AG20443 (cell line): ENCODE data around the gene COPS3.
"Not testable (repeated sequence)": the region's sequence is repeated elsewhere in the genome, so short reads cannot be mapped to it uniquely, and the experiment has no call there.

Experiments used
- DNase-seq: peaks from one replicate; pipeline ENCODE4 v3.0.0; 2012; ENCODE audit warnings: low spot score, mixed read lengths

Gene COPS3

DNA sequence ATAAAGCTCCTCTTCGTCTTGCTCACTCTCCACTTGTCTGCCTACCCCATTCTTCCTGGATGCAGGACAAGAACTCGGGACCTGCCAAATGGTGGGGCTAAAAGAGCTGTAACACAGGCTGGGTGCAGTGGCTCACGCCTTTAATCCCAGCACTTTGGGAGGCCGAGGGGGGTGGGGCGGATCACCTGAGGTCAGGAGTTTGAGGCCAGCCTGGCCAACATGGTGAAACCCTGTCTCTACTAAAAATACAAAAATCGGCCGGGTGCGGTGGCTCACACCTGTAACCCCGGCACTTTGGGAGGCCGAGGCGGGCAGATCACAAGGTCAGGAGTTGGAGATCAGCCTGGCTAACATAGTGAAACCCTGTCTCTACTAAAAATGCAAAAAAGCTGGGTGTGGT lies 20.6 kb upstream of the COPS3 start:
- not testable (repeated sequence) for DNase-seq

DNA sequence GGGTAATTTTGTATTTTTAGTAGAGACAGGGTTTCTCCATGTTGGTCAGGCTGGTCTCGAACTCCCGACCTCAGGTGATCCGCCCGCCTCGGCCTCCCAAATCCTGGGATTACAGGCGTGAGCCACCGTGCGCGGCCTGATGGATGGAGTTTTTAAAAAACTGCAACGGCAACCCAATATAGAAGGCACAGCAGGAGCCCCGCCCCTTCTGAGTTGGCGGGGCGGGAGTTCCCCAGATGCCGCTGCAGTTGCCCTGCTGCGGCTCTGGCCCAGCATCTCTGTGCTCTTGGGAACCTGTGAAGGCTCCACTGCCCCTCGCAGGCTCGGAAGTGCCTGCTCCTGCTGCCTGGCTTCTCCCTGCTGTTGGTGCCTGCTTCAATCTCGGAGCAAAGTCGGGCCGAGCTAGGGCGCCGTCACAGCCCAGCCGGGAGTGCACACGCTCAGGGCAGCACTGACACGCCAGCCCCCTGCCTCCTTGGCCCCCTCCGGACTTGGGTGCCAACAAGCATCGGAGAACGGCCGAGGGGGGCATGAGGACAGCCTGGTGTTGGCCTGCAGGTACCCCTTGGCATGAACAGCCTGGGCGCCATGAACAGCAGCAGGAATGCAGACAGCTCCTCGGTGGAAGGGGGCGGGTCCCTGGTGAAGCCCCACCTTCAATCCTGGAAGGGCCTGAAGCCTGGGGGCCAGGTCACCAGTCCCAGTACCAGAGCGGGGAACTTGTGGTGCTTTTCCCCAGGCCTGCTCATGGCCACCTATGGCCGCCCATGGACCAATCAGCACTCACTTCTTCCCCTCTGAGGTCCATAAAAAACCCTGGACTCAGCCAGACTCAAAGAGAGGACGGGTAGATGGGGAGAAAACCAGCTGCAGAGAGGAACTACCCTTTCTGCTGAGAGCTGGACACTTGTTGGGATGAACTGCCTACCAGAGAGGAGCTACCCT lies 19.9 kb upstream of the COPS3 start:
- peak; percentile 71 for DNase-seq

DNA sequence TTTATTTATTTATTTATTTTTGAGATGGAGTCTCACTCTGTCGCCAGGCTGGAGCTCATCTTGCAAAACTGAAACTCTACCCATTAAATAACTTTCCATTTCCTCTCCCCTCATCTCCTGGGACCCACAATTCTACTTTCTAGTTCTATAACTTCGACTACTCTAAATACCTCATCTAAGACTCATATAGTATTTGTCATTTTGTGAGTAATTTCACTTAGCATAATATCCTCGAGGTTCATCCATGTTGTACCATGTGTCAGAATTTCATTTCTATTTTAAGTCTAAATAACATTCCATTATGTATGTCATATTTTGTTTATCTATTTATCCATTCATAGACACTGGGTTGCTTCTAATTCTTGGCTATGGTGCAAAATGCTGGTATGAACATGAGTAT lies 17.1 kb upstream of the COPS3 start:
- DNase-seq, result no peak

DNA sequence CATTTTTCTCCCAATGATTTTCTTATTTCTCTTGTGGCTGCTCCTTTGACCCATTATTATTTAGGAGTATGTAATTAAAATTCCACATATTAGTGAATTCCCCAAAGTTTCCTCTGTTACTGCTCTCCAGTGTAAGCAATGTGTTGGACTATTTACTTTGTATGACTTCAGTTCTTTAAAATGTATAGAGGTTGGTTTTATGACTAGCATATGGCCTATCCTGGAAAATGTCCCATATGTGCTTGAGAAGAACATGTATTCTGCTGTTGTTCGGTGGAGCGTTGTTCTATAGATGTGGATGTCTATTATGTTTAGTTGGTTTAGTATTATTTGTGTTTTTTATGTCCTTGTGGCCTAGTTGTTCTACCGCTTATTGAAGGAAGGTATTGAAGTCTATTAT lies 16.2 kb upstream of the COPS3 start:
- DNase-seq, result no peak

DNA sequence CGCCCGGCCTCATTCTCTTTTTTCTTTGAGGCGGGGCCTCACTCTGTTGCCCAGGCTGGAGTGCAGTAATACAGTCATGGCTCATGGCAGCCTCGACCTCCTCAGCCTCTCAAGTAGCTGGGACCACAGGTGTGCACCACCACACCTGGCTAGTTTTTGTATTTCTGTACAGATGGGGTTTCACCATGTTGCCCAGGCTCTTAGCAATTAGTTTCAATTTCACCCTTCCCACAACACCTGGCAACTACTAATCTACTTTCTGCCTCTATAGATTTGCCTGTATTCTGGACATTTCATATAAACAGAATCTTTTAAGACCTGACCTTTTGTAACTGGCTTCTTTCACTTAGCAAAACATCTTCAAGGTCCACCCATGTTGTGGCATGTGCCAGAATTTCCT lies 14.1 kb upstream of the COPS3 start:
- DNase-seq, result no peak

DNA sequence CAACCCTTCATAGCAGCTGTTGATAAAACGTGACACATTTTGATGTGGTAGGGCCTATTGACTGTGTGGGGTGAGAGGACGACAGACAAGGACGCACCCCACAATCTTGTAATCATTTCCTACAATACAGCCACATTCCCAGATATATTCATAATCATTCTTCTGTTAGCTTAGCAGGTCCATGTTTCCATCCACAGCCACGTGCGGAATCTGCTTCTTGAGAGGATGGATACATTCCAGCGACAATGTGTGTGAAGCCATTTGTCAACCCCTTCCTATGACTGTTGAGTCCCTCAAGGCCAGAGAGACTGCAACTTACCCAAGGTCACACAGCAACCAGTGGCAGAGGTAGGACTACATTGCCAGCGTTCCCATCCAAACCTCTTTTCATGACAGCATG lies 8.7 kb upstream of the COPS3 start:
- no peak for DNase-seq

DNA sequence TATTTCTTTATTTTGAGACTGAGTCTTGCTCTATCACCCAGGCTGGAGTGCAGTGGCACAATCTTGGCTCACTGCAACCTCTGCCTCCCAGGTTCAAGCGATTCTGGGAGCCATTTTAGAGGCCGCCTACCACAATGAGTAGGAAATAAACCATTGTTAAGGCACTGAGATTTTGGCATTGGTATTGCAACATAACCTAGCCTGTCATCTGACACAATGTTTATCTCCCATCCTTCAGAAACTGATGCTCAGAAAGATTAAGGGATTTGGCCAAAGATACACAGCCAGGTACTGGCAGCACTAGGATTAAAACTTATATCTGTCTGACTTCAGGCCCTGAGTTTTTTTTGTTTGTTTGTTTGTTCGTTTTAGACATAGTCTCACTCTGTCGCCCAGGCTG lies 8.0 kb upstream of the COPS3 start:
- DNase-seq, result no peak

DNA sequence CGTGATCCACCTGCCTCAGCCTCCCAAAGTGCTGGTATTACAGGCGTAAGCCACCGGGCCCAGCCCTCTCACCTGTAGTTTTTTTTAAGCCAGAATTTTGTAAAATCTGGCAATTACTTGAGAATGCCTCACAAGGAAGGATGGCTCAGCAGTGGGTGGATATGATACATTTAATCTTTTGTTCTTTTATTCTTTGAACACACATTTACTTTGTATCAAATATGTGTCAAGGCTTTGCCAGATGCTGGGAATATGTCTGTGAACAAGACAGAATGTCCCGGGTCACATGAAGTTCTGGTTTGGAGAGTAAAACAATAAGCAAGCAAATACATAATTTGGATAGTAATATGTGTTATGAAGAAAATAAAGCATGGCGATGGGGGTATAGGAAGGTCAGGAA lies 4.9 kb upstream of the COPS3 start:
- DNase-seq, result no peak

DNA sequence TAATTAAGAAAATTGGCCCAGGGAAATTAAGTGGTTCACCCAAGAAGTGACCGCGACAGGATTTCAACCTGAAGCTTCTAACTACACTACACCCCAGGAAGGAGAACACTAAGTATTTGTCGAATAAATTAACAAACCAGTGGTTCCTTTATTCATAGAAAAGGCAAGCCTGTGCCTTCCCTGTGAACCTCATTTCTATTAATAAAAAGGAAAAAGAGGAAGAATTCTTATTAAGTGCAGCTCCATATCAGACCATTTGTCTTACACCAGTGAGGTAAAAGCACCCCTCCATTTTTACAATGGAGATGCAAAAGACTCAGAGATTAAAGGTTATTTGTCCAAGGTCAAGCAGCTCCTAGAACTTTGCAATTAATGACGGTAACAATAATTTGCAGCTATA lies 1.7 kb downstream of the COPS3 start:
- no peak for DNase-seq

DNA sequence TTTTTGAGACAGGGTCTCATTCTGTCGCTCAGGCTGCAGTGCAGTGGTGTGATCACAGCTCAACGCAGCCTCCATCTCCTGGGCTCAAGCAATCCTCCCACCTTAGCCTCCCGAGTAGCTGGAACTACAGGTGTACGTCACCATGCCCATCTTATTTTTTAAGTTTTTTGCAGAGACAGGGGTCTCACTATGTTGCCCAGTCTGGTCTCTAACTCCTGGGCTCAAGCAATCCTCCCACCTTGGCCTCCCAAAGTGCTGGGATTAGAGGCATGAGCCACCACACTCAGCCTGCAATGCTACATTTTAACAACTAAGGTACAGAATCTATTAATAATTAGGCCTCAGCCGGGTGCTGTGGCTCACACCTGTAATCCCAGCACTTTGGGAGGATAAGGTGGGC lies 3.6 kb downstream of the COPS3 start:
- DNase-seq, result not testable (repeated sequence)

DNA sequence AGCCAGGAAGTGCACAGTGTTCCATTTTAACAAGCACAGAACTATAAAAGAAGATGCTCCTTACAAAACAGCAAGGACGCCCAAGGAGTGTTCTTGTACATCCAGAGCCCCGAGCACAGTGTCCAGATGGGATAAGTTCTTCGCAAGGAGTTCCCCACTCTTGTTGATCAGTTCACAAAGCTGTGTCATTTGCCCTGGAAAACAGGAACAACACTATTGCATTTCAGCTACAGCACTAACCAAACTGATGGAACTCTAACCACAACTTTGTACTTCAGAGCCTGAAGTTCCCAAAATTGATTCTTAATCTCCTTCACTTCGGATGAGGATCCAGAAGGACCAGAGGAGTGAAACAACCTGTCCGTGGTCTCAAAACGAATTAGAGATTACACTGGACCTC lies 5.1 kb downstream of the COPS3 start:
- no peak for DNase-seq

DNA sequence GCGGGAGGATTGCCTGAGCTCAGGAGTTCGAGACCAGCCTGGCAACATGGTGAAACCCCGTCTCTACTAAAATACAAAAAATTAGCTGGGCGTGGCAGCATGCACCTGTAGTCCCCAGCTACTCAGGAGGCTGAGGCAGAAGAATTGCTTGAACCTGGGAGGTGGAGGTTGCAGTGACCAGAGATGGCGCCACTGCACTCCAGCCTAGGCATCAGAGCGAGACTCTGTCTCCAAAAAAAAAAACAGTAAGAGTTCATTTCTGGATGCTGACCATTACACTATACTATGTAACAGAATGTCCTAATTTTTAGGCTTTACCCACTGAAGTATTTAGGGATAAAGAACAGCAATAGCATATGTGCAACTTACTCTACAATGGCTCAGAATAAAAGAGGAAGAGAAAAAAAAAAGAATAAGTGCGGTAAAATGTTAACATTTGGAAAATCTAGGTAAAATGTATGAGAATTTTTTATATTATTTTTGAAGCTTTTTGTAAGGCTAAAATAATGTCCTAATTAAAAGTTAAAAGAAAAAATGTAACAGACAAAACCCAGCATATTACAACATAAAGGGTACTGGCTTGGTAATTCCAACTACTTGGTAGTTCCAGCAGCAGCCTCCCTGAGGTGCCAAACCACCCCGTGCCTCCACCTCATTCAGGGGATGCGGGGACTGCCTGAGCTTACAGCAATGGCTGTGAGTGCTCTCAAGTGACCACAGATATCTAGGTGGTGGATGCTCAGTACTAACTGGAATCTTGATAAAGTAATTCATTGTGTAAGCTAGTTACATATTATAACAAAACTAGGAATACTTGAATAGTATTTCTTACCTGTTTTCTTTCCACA lies 10.9 kb downstream of the COPS3 start:
- DNase-seq, result no peak

DNA sequence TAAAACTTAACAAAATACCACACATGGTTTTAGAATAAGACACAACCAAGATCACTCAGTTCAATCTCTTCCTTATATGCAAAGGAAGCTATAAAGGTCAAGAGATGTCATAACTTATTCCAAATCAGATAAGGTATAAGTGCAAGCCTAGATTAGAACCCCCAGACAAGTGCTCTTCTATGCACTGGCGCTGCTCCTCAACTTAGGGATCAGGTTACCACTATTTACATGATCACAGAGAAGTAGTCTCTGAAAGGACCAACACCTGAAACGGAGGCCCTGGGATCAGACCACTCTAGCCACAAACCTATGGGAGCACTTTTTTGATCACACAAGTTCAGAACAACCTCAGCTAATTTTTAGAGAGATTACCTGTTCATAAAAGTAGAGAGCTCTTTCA lies 16.6 kb downstream of the COPS3 start:
- no peak for DNase-seq

DNA sequence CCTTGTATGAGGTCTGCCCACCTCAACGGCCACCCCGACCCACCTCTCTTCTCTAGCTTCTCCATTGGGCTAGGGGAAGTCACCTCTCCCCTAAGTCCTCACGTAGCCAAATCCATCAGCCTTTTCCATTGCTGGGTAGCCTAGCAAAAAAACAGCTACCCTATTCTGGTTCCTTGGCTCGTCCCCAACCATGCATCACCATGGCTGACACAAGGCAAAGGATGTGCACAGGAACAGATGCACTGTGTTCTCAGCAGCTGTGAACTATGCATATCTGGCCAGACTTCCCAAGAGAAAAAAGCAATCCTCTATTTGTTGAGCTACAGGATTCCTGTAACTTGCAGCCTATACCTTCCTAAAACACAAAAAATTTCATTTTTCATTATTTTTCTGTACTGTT lies 22.0 kb downstream of the COPS3 start:
- no peak for DNase-seq

DNA sequence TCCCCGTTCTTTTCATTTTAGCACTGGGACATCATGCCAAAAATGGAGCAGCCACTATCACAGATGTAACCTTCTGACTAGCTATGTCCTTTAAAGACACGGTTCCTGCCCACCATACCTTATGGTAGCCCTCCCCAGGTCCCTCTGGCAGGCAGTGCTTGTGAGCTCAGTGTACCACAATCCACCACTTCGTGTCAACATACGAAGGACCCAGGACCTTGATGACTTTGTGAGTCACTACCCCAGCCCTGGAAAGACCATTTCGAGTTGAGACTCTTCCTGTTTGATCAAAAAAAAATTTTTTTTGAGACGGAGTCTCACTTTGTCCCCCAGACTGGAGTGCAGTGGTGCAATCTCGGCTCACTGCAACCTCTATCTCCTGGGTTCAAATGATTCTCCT lies 23.0 kb downstream of the COPS3 start:
- no peak for DNase-seq

DNA sequence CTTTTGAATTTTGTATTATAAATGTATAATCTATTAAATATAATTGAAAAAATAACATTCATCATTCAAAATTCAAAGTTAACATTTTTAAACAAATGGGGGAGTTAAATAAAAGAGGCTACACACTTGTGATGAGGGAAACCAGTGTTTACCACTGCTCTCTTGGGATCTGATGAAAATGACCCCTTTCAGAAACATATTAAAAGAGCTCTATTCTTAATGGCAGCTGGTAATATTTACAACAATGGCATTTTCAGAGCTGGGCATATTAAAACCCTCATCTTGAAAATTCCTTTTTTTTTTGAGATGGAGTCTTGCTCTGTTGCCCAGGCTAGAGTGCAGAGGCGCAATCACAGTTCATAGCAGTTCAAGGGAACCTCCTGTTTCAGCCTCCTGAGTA lies 24.7 kb downstream of the COPS3 start:
- no peak for DNase-seq

DNA sequence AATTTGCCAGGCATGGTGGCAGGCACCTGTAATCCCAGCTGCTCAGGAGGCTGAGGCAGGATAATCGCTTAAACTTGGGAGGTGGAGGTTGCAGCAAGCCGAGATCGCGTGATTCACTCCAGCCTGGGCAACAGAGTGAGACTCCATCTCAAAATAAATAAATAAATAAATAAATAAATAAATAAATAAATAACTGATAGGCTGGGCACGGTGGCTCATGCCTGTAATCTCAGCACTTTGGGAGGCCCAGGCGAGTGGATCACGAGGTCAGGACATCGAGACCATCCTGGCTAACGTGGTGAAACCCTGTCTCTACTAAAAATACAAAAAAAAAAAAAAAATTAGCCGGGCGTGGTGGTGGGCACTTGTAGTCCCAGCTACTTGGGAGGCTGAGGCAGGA lies 25.4 kb downstream of the COPS3 start:
- not testable (repeated sequence) for DNase-seq

DNA sequence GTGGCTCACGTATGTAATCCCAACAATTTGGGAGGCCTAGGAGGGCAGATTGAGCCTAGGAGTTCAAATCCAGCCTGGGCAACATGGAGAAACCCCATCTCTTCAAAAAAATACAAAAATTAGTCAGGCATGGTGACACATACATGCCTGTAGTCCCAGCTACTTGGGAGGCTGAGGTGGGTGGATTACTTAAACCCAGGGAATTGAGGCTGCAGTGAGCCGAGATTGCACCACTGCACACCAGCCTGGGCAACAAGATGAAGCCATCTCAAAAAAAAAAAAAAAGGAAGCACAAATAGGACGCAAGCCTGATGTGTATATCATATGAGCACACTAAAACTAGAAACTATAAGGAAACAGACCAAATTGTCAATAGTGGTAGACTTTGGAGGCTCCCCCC lies 27.0 kb downstream of the COPS3 start:
- DNase-seq, result no peak

DNA sequence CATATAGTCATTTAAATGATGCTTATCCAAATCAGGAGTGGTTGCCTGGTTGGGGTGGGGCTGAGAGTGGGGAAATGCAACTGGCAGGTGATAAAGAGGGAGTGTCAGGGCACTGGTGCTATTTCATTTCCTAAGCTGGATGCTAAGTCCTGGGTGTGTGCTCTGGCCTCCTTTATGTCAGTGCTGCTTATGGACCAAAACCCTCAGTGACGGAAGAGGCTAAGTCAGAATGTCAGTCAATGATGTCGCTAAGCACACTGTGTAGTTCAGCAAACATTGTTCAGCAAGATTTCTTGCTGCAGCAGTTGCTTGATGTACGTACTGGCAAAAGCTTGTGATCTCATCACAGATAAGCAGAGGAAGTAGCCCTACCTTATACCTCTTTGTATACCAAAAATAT lies 27.6 kb downstream of the COPS3 start:
- no peak for DNase-seq

DNA sequence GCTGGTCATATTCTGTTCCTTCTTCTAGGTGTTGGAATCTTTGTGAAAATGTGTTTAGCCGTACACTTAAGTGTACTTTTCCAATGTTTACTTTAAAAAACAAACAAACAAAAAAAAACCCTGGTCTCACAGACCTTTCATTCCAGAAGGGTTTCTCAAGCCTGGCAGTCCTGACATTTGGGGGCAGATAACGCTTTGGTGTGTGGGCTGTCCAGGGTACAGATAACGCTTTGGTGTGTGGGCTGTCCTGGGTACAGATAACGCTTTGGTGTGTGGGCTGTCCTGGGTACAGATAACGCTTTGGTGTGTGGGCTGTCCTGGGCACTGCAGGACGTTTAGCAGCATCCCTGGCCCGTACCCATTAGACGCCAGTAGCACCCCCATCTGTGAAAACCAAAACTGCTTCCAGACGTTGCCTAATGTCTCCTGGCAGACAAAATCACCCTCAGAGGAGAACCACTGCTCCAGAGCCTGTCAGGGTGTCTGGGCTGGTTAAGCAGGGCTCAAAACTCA lies 28.8 kb downstream of the COPS3 start:
- no peak for DNase-seq

DNA sequence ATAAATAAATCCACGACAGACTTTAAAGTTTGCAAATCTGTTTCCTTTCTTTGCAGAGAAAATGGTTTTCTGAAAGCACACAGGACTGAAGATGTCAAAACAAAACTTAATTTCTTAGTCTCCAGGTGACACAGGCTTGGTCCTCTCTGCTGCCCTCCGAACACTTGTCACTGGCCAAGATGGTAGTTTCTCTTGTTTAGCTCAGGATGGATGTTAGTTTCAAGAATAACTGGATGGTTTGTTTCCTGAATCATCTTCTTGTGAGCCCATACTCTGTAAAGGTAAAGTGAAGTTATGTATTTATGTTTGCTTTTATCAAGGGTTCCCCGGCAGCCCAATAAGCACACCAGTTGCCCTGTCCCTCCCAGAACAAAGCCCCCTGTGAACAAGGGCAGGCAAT lies 34.2 kb downstream of the COPS3 start:
- DNase-seq, result no peak

DNA sequence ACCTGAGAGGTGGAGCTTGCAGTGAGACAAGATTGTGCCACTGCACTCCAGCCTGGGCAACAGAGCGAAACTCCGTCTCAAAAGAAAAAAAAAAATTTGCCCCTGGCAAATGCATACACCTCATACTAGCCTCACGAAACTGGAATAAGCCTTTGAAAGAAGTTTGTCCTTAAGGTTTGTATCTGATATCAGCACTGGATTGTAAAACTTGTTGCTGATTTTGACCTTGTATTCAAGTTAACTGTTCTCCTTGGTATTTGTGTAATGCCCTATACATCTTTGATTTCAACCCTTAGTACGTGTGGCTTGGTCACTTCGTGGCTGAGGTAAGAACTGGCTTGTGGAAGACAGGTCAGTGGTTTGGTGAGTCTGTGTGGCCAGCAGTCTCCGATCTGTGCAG lies 37.9 kb downstream of the COPS3 start:
- no peak for DNase-seq

DNA sequence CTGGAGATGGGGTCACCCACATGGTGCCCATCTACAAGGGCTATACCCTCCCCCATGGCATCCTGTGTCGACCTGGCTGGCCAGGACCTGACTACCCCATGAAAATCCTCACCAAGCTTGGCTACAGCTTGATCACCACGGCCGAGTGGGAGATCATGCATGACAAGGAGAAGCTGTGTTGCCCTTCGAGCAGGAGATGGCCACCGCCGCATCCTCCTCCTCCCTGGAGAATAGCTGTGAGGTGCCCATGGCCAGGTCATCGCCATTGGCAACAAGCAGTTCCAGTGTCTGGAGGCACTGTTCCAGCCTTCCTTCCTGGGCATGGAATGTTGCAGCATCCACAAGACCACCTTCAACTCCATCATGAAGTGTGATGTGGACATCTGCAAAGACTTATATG lies 38.8 kb downstream of the COPS3 start:
- DNase-seq, result no peak
